GM12891 (cell line): Measurements from ENCODE around the gene MEI1.

Source experiments
- DNase-seq: peaks from one replicate; pipeline ENCODE4 v3.0.0; 2011; ENCODE audit warnings: low spot score; ENCODE audit not compliant: insufficient read length
- FAIRE-seq: peaks from 2 replicates; lab custom pipeline; 2011; peaks lifted over from hg19 to GRCh38; lab: Jason Lieb, UNC
- PAX5 ChIP-seq: IDR thresholded peaks from 2 replicates; pipeline ENCODE4 v1.6.1; 2011; ENCODE audit warnings: low read length, moderate library complexity, mild to moderate bottlenecking; ENCODE audit not compliant: insufficient read depth, severe bottlenecking
- POLR2A ChIP-seq: IDR thresholded peaks from 2 replicates; pipeline ENCODE4 v1.6.1; 2011; ENCODE audit warnings: low read depth, low read length, control low read depth
- POLR2AphosphoS5 ChIP-seq: IDR thresholded peaks from 2 replicates; pipeline ENCODE4 v1.6.1; 2011; ENCODE audit warnings: low read depth, low read length, control low read depth
- POU2F2 ChIP-seq: IDR thresholded peaks from 2 replicates; pipeline ENCODE4 v1.6.1; 2011; ENCODE audit warnings: low read depth, mild to moderate bottlenecking, control low read depth, low read length, moderate library complexity
- SPI1 ChIP-seq: IDR thresholded peaks from 2 replicates; pipeline ENCODE4 v1.6.1; 2011; ENCODE audit warnings: low read depth, low read length, control low read depth
- TAF1 ChIP-seq: IDR thresholded peaks from 2 replicates; pipeline ENCODE4 v1.6.1; 2011; ENCODE audit warnings: low read depth, low read length, control low read depth

The MEI1 gene

GRCh38 chr22:41739576-41739975 lies 40.3 kb downstream of the MEI1 start:
- TF ChIP-seq POLR2AphosphoS5 (no peak), PAX5 (no peak), POU2F2 (no peak), SPI1 (no peak), POLR2A (no peak), TAF1 (no peak)
- DNase-seq (peak; percentile 39), FAIRE-seq (peak; percentile 92)

DNA sequence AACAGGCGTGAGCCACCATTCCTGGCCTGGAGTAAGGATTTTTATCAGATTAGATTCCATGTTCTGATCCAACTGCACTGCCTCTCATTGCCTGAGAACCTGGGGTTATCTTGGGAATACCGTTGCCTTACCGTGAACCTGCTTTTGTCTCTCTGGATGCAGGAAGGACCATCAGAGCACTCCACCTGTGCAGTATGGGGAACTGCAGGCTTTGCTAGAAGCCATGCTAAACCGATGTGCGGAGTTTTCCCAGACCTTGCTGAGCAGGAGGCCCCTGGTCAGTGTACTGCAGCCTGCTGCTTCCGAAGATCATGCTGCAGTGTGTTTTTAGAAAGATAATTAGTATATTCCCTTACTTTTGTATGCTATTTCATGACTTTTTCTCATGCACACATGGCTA lies 43.6 kb downstream of the MEI1 start:
- no peak for TF ChIP-seq PAX5
- TF ChIP-seq POLR2A = no peak
- TF ChIP-seq POLR2AphosphoS5 = no peak
- no peak for TF ChIP-seq SPI1
- TF ChIP-seq POU2F2 = no peak
- TF ChIP-seq TAF1 = no peak
- FAIRE-seq = no peak
- DNase-seq = no peak

GRCh38 chr22:41745968-41746367 lies 46.7 kb downstream of the MEI1 start:
- peak; percentile 16 for FAIRE-seq
- DNase-seq = no peak
- TF ChIP-seq TAF1 = no peak

- FAIRE-seq (peak; percentile 94), DNase-seq (peak; percentile 41)
- TF ChIP-seq POLR2A (no peak), SPI1 (peak; percentile 95)
Observed at GRCh38 chr22:41746567-41747400, 47.5 kb downstream of the MEI1 start.

GRCh38 chr22:41752011-41752970 lies 53.0 kb downstream of the MEI1 start:
- TF ChIP-seq PAX5 (no peak), POU2F2 (no peak)
- no peak for DNase-seq
- FAIRE-seq = peak; percentile 88

- peak; percentile 47 for FAIRE-seq
- DNase-seq = no peak
- no peak for TF ChIP-seq POU2F2
- TF ChIP-seq TAF1 = no peak
- no peak for TF ChIP-seq SPI1
- TF ChIP-seq PAX5 = no peak
- TF ChIP-seq POLR2AphosphoS5 = no peak
- no peak for TF ChIP-seq POLR2A
Observed at GRCh38 chr22:41753984-41754383, 54.7 kb downstream of the MEI1 start.

DNA sequence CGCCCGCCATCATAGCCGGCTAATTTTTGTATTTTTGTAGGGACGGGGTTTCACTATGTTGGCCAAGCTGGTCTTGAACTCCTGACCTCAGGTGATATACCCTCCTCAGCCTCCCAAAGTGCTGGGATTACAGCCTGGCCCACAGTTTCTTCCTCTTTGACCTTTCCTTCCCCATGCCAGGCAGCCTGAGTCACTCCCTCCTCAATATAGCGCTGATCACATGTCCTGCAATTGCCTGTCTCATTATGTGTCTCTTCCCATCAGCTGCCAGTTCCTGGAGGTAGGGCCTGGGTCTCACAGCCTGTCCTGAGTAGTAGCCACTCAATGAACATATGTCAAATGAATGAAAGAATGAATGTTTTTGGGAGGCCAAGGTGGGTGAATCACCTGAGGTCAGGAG lies 58.2 kb downstream of the MEI1 start:
- FAIRE-seq (no peak), DNase-seq (no peak)
- TF ChIP-seq POU2F2 = no peak
- TF ChIP-seq TAF1 = no peak
- no peak for TF ChIP-seq SPI1
- no peak for TF ChIP-seq POLR2AphosphoS5
- no peak for TF ChIP-seq PAX5
- TF ChIP-seq POLR2A = no peak

- no peak for DNase-seq
- TF ChIP-seq POLR2AphosphoS5 (no peak), POU2F2 (no peak), TAF1 (no peak), PAX5 (no peak), POLR2A (no peak), SPI1 (no peak)
- FAIRE-seq = no peak
Observed at GRCh38 chr22:41758231-41758630, 58.9 kb downstream of the MEI1 start.

- FAIRE-seq = peak; percentile 80
- TF ChIP-seq POLR2A (no peak), PAX5 (no peak), POLR2AphosphoS5 (no peak)
Observed at GRCh38 chr22:41762980-41763779, 63.9 kb downstream of the MEI1 start.

DNA sequence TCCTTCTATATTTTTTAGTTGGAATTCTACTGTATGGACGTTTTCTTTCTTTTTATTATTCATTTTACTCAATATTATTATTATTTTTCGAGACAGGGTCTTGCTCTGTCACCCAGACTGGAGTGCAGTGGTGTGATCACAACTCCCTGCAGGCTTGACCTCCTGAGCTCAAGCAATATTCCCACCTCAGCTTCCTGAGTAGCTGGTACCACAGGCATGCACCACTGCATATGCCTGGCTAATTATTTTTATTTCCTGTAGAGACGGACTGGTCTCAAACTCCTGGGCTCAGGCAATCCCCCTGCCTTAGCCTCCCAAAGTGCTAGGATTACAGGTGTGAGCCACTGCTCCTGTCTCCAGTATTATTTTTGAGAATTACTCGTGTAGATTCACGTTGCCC lies 67.2 kb downstream of the MEI1 start:
- TF ChIP-seq TAF1 = no peak
- no peak for TF ChIP-seq POLR2AphosphoS5
- TF ChIP-seq SPI1 = no peak
- no peak for TF ChIP-seq POU2F2
- no peak for TF ChIP-seq POLR2A
- TF ChIP-seq PAX5 = no peak
- FAIRE-seq (no peak), DNase-seq (no peak)

More at GRCh38 chr22:41762980-41763779, 63.9 kb downstream of the MEI1 start:
- no peak for DNase-seq

- no peak for TF ChIP-seq POU2F2
- TF ChIP-seq PAX5 = no peak
- no peak for TF ChIP-seq TAF1
- no peak for TF ChIP-seq POLR2A
- TF ChIP-seq SPI1 = no peak
- TF ChIP-seq POLR2AphosphoS5 = no peak
- FAIRE-seq (no peak), DNase-seq (no peak)
Observed at GRCh38 chr22:41768430-41768829, 69.1 kb downstream of the MEI1 start.
